NCI-H146 (cell line): Measurements from ENCODE around the gene TAS2R7.
"Not testable (repeated sequence)": the region's sequence is repeated elsewhere in the genome, so short reads cannot be mapped to it uniquely, and the experiment has no call there.

Experiments
- DNase-seq: peaks from one replicate; lab custom pipeline; 2025; lab: John Stamatoyannopoulos, UW

The TAS2R7 gene

GRCh38 chr12:10802587-10802986 lies at the start of gene TAS2R7:
Gene TAS2R7 (minus strand): TSS chr12:10802627. CDS start chr12:10802570, 57 bp downstream.
- peak; percentile 57 for DNase-seq

GRCh38 chr12:10851243-10851858 lies 48.9 kb upstream of the TAS2R7 start:
- DNase-seq: no peak

GRCh38 chr12:10849425-10849878 lies 47.0 kb upstream of the TAS2R7 start, which contains the start of gene PRR4:
Gene PRR4 (minus strand): TSS chr12:10849475. CDS start chr12:10849437, 38 bp downstream.
- no peak for DNase-seq

GRCh38 chr12:10847744-10848143 lies 45.3 kb upstream of the TAS2R7 start:
- no peak for DNase-seq

- DNase-seq: no peak
These were observed 40.4 kb upstream of the TAS2R7 start for GRCh38 chr12:10842862-10843261.

GRCh38 chr12:10838461-10838860 lies 36.0 kb upstream of the TAS2R7 start:
- no peak for DNase-seq

- DNase-seq: no peak
These were observed 27.6 kb upstream of the TAS2R7 start for GRCh38 chr12:10829994-10830393.

- DNase-seq: no peak
These were observed 23.8 kb upstream of the TAS2R7 start, which contains the start of gene TAS2R10 for GRCh38 chr12:10826258-10826657. Gene TAS2R10 (minus strand): TSS chr12:10826358. CDS start chr12:10826269, 89 bp downstream.

GRCh38 chr12:10824957-10825356 lies 22.5 kb upstream of the TAS2R7 start:
- no peak for DNase-seq

GRCh38 chr12:10811883-10812536 lies 9.6 kb upstream of the TAS2R7 start:
- no peak for DNase-seq

GRCh38 chr12:10810068-10810467 lies 7.6 kb upstream of the TAS2R7 start, which contains the start of gene TAS2R9:
Gene TAS2R9 (minus strand): TSS chr12:10810168. CDS start chr12:10810075, 93 bp downstream.
- no peak for DNase-seq

- DNase-seq: no peak
These were observed 4.8 kb upstream of the TAS2R7 start, which contains the start of gene TAS2R8 for GRCh38 chr12:10807186-10807585. Gene TAS2R8 (minus strand): TSS chr12:10807286. CDS start chr12:10806980, 306 bp downstream.

- DNase-seq: no peak
These were observed 686 bp downstream of the TAS2R7 start for GRCh38 chr12:10801741-10802140.

- no peak for DNase-seq
These were observed 8.2 kb downstream of the TAS2R7 start for GRCh38 chr12:10794222-10794621.

- not testable (repeated sequence) for DNase-seq
These were observed 10.7 kb downstream of the TAS2R7 start for GRCh38 chr12:10791769-10792168.

- DNase-seq: no peak
These were observed 19.2 kb downstream of the TAS2R7 start for GRCh38 chr12:10783252-10783651.

GRCh38 chr12:10779103-10779502 lies 23.3 kb downstream of the TAS2R7 start:
- peak; percentile 5 for DNase-seq

GRCh38 chr12:10771132-10771733 lies 31.2 kb downstream of the TAS2R7 start:
- peak; percentile 42 for DNase-seq

- no peak for DNase-seq
These were observed 42.8 kb downstream of the TAS2R7 start for GRCh38 chr12:10759657-10760056.

GRCh38 chr12:10756194-10756593 lies 46.2 kb downstream of the TAS2R7 start:
- DNase-seq: no peak

- no peak for DNase-seq
These were observed 49.4 kb downstream of the TAS2R7 start for GRCh38 chr12:10753059-10753458.
